ENCODE data around the gene NRXN3.

DNA sequence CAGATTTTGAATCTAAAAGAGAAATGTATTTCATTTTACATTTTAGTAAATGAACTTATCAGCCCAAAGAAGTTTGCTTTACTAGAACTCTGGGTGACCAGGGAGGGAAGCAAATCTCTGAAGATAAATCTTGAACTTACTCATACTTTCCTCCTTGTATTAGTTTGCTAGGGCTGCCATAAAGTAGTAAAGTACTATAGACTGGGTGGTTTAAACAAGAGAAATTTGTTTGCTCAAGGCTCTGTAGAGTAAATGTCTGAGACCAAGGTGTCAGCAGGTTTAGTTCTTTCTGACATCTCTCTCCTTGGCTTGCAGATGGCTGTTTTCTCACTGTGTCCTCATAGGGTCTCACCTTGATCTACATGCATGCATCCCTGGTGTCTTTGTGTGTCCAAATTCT lies 1115.1 kb downstream of the NRXN3 start:
- TF ChIP-seq, protein P1, sequence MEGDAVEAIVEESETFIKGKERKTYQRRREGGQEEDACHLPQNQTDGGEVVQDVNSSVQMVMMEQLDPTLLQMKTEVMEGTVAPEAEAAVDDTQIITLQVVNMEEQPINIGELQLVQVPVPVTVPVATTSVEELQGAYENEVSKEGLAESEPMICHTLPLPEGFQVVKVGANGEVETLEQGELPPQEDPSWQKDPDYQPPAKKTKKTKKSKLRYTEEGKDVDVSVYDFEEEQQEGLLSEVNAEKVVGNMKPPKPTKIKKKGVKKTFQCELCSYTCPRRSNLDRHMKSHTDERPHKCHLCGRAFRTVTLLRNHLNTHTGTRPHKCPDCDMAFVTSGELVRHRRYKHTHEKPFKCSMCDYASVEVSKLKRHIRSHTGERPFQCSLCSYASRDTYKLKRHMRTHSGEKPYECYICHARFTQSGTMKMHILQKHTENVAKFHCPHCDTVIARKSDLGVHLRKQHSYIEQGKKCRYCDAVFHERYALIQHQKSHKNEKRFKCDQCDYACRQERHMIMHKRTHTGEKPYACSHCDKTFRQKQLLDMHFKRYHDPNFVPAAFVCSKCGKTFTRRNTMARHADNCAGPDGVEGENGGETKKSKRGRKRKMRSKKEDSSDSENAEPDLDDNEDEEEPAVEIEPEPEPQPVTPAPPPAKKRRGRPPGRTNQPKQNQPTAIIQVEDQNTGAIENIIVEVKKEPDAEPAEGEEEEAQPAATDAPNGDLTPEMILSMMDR (IDR thresholded peaks at IDR 0.05 in 2 of 3, conservative IDR thresholded peaks at IDR 0.05 in 1 of 3; ENCODE audit: borderline replicate concordance in 1 of 3, insufficient read depth in 1 of 3, low read depth in 2 of 3, low read length in 2 of 3), result no peak
- no peak for TF ChIP-seq POLR2AphosphoS5 (IDR thresholded peaks at IDR 0.05; ENCODE audit: low read depth, low read length)
- TF ChIP-seq, protein P2, sequence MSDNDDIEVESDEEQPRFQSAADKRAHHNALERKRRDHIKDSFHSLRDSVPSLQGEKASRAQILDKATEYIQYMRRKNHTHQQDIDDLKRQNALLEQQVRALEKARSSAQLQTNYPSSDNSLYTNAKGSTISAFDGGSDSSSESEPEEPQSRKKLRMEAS (IDR thresholded peaks at IDR 0.05), result no peak
- no peak for TF ChIP-seq EZH2 (IDR thresholded peaks at IDR 0.05)
- no peak for TF ChIP-seq YY1 (IDR thresholded peaks at IDR 0.05; ENCODE audit: extremely low read depth, insufficient replicate concordance, low read depth, low read length)
- TF ChIP-seq, protein P3, sequence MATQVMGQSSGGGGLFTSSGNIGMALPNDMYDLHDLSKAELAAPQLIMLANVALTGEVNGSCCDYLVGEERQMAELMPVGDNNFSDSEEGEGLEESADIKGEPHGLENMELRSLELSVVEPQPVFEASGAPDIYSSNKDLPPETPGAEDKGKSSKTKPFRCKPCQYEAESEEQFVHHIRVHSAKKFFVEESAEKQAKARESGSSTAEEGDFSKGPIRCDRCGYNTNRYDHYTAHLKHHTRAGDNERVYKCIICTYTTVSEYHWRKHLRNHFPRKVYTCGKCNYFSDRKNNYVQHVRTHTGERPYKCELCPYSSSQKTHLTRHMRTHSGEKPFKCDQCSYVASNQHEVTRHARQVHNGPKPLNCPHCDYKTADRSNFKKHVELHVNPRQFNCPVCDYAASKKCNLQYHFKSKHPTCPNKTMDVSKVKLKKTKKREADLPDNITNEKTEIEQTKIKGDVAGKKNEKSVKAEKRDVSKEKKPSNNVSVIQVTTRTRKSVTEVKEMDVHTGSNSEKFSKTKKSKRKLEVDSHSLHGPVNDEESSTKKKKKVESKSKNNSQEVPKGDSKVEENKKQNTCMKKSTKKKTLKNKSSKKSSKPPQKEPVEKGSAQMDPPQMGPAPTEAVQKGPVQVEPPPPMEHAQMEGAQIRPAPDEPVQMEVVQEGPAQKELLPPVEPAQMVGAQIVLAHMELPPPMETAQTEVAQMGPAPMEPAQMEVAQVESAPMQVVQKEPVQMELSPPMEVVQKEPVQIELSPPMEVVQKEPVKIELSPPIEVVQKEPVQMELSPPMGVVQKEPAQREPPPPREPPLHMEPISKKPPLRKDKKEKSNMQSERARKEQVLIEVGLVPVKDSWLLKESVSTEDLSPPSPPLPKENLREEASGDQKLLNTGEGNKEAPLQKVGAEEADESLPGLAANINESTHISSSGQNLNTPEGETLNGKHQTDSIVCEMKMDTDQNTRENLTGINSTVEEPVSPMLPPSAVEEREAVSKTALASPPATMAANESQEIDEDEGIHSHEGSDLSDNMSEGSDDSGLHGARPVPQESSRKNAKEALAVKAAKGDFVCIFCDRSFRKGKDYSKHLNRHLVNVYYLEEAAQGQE (IDR thresholded peaks at IDR 0.05; ENCODE audit: low read depth), result no peak
- no peak for TF ChIP-seq RAD21 (IDR thresholded peaks at IDR 0.05; ENCODE audit: low read depth)
- no peak for TF ChIP-seq SP1 (IDR thresholded peaks at IDR 0.05; ENCODE audit: low read depth)
- no peak for TF ChIP-seq POLR2A (IDR thresholded peaks at IDR 0.05; ENCODE audit: borderline replicate concordance, extremely low read depth, insufficient read depth, insufficient read length)
- no peak for TF ChIP-seq CEBPB (IDR thresholded peaks at IDR 0.05; ENCODE audit: low read depth)
- no peak for TF ChIP-seq ZFX (IDR thresholded peaks at IDR 0.05)

Data from HCT116 (cell line).